NCI-H1694 (cell line): Measurements from ENCODE around the gene CLN6.
A peak's percentile ranks its signal among the peaks of the same experiment; 100 is the strongest.
"Not testable (repeated sequence)": the region's sequence is repeated elsewhere in the genome, so short reads cannot be mapped to it uniquely, and the experiment has no call there.

Experiments
- DNase-seq: peaks from one replicate; lab custom pipeline; 2025; lab: John Stamatoyannopoulos, UW

The CLN6 gene

GRCh38 chr15:68256675-68257450 lies 27.3 kb upstream of the CLN6 start:
- no peak for DNase-seq

- DNase-seq: peak; percentile 68
Observed at GRCh38 chr15:68252925-68253534, 23.5 kb upstream of the CLN6 start.

GRCh38 chr15:68249058-68249713 lies 19.7 kb upstream of the CLN6 start:
- DNase-seq: no peak

GRCh38 chr15:68244235-68244634 lies 14.7 kb upstream of the CLN6 start:
- DNase-seq: no peak

GRCh38 chr15:68241088-68241935 lies 11.8 kb upstream of the CLN6 start:
- no peak for DNase-seq

GRCh38 chr15:68239025-68239424 lies 9.5 kb upstream of the CLN6 start:
- DNase-seq: no peak

- no peak for DNase-seq
Observed at GRCh38 chr15:68235022-68235421, 5.5 kb upstream of the CLN6 start.

- DNase-seq: not testable (repeated sequence)
Observed at GRCh38 chr15:68234520-68234919, 5.0 kb upstream of the CLN6 start.

GRCh38 chr15:68234060-68234459 lies 4.5 kb upstream of the CLN6 start:
- no peak for DNase-seq

GRCh38 chr15:68232937-68233336 lies 3.4 kb upstream of the CLN6 start:
- no peak for DNase-seq

GRCh38 chr15:68232449-68232848 lies 2.9 kb upstream of the CLN6 start:
- no peak for DNase-seq

- DNase-seq: peak; percentile 8
Observed at GRCh38 chr15:68231102-68231818, 1.7 kb upstream of the CLN6 start.

- DNase-seq: no peak
Observed at GRCh38 chr15:68230157-68231100, 901 bp upstream of the CLN6 start.

- DNase-seq: no peak
Observed at GRCh38 chr15:68228971-68229385, 550 bp downstream of the CLN6 start.

GRCh38 chr15:68228143-68228970 lies 1.2 kb downstream of the CLN6 start:
- DNase-seq: no peak

GRCh38 chr15:68227643-68228142 lies 1.8 kb downstream of the CLN6 start:
- DNase-seq: no peak

GRCh38 chr15:68225442-68225841 lies 4.1 kb downstream of the CLN6 start:
- DNase-seq: not testable (repeated sequence)

- DNase-seq: no peak
Observed at GRCh38 chr15:68224546-68225250, 4.8 kb downstream of the CLN6 start.

- no peak for DNase-seq
Observed at GRCh38 chr15:68224108-68224507, 5.4 kb downstream of the CLN6 start.
